Mucosa of descending colon (tissue), 3 donors: ENCODE measurements around the gene SH2D4B. TPM values are rescaled to one million over a fixed set of nuclear protein-coding genes. Genes with fewer than 3 reads are reported as not detected.

Experiments used
- ATAC-seq: fragments of 200-7000 bp; cut with Tn5 transposase; one replicate; pipeline ENCODE4 v1.9.1; 2020; ENCODE audit warnings: mild to moderate bottlenecking, moderate library complexity
- DNase-seq, 3 donors: peaks; one replicate each; pipeline ENCODE4 v3.0.0-alpha.2; 2020
- H3K36me3 ChIP-seq: fragments of 200-600 bp; one replicate; pipeline ENCODE4 v1.8.0; 2021; ENCODE audit warnings: low read depth, mild to moderate bottlenecking
- H3K4me1 ChIP-seq: fragments of 200-600 bp; one replicate; pipeline ENCODE4 v1.8.0; 2021; ENCODE audit warnings: low read depth, mild to moderate bottlenecking
- H3K4me3 ChIP-seq: fragments of 200-600 bp; one replicate; pipeline ENCODE4 v1.8.0; 2021; ENCODE audit warnings: mild to moderate bottlenecking
- H3K9me3 ChIP-seq: fragments of 200-600 bp; one replicate; pipeline ENCODE4 v1.8.0; 2021; ENCODE audit warnings: mild to moderate bottlenecking
- intact Hi-C, 2 donors: fragments of 100-400 bp; cut with DNase I in 1 of 2; cut with micrococcal nuclease in 1 of 2; formaldehyde crosslinking; loops; one replicate each; pipeline versions ENCODE4 v1.11.0 to v1.11.1; 2022; cut with DNase I, micrococcal nuclease
- total RNA-seq, 3 donors: library from RNA; stranded (reverse); fragmentation: NEBNext Ultra II Directional in 2 of 3; extraction: Animal tissue kit (Norgen Biotek cat#: 25700) in 2 of 3; gene quantifications; one replicate each; pipeline versions ENCODE4 v1.2.1 to v1.2.4, GENCODE V29; 2021 to 2023
- TF ChIP-seq, protein P1 (sequence below): fragments of 200-600 bp; IDR thresholded peaks from one replicate; pipeline ENCODE4 v1.8.0; 2022; ENCODE audit warnings: antibody characterized with exemption, mild to moderate bottlenecking
- donor health status: DM: no; HTN: no; CAD: no; lungs with moderate emphysema.
- donor health status: DM: no; HTN: no; CAD: no.
- donor health status: DM: no; HTN: yes; CAD: no.

SH2D4B gene
- total RNA-seq, 3 donors from 2014 or later: not detected

DNA sequence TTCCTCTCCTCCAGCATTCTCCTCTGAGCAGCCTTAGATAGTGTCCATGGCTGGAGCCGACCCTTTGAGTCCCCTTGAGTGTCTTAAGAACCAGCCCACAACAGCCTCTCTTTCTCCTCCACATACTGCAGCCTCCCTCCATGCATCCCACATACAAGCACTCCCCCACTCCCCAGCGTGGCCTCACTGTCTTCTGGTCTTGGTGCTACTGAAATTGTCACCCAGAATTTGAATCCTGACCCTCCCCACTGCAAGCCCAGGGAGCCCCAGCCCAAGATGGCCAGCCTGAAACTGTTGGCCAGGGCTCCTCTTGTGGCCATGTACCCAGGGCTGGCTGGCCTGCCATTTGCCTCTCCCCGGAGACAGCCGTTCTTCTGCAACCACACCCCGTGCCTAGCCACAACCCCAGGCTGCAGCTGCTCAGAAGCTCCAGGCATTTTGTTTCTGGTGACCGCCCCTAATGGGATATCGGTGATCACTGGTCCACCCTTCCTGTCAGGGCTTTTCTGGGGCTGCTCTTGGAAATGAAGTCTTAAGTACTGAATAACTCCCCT is 18.8 kb upstream of the SH2D4B start:
- ATAC-seq (peak; percentile 5), DNase-seq (no peak)
- Histone ChIP-seq H3K4me1 (no peaks in the 10 kb centered on the region), H3K9me3 (no peaks in the 10 kb centered on the region), H3K36me3 (peaks cover 3% of the 10 kb centered on the region), H3K4me3 (no peak overlapping the region)
- TF ChIP-seq, protein P1, sequence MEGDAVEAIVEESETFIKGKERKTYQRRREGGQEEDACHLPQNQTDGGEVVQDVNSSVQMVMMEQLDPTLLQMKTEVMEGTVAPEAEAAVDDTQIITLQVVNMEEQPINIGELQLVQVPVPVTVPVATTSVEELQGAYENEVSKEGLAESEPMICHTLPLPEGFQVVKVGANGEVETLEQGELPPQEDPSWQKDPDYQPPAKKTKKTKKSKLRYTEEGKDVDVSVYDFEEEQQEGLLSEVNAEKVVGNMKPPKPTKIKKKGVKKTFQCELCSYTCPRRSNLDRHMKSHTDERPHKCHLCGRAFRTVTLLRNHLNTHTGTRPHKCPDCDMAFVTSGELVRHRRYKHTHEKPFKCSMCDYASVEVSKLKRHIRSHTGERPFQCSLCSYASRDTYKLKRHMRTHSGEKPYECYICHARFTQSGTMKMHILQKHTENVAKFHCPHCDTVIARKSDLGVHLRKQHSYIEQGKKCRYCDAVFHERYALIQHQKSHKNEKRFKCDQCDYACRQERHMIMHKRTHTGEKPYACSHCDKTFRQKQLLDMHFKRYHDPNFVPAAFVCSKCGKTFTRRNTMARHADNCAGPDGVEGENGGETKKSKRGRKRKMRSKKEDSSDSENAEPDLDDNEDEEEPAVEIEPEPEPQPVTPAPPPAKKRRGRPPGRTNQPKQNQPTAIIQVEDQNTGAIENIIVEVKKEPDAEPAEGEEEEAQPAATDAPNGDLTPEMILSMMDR: no peak
- intact Hi-C loops: no loop called here

DNA sequence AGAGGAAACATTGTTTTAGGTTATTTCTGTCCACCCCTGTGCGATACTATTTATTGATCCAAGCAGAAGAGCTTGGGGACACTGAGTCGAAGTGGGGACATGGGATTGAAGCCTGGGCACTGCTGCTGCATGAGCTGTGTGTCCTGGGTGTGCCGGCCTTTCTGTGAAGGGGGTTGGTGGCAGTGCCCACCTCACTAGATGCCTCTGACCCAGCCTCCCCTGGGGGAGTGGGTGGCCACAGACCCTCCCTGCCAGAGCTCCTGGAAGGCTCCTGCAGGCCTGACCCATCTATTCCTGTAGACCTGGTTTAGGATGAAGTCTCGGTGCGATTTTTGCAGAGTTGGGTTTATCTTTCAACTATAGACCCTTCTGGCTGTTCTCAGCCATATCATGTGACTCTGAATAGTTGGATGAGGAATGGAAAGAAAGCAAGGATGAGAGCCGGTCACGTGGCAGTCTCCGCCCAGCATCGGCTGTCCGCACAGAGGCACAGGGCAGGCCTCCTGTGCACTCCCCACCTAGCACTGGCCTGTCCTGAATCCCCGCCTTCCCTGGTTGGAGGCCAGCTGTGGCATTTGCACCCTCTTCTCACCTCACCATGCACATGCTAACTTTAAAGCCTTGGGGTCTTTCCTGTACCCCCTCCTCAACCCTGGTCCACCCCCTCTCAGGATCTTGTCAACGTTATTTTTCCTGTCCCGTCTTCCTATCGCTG is 17.6 kb upstream of the SH2D4B start:
- ATAC-seq (no peak), DNase-seq (no peak)
- no peak overlapping the region for H3K4me3 ChIP-seq
- no peaks in the 10 kb centered on the region for H3K9me3 ChIP-seq
- intact Hi-C loops: no loop called here
- TF ChIP-seq, protein P1: no peak
- H3K4me1 ChIP-seq: no peaks in the 10 kb centered on the region
- peaks cover 3% of the 10 kb centered on the region for H3K36me3 ChIP-seq

DNA sequence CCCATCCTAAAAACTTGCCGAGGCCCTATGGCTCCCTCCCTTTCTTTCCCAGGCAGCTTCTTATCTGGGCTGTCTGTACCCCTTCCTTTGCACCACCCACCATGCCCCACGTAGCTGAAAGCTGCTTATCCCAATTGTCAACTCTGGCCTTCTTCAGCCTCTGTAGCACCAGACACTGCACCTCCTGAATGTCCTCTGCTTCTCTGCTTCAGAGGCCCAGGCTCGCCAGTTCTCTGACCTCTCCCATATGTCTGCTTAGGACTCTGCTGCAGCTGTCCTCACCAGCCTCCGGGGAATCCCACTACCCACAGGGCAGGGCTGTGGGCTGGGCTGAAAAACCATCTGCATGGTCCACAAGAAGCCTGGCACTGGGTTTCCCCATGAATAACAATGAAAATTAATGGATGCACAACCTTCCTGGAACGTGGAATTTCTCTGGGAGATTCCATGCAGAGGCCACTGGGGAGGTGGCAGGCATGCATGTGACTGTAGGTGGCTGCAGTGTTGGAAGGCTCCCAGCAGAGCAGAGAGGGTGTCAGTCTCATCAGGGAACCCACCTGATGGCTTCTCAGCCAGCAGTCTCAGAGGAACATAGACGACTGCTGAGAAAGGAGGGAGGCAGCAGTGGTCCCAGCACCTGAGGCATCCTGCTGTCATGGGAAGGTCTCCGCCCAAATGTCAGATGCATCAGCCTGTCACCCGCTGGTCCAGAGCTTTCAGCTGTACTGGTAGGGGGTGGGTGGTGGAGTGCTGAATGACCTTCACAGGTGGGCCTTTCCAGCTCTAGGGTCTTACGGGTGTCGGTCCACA is 16.8 kb upstream of the SH2D4B start:
- TF ChIP-seq, protein P1: no peak
- ATAC-seq (no peak), DNase-seq (peak in 1 of 3 donors; percentile 13)
- Histone ChIP-seq H3K4me1 (no peaks in the 10 kb centered on the region), H3K4me3 (no peak overlapping the region), H3K36me3 (peaks cover 3% of the 10 kb centered on the region), H3K9me3 (no peaks in the 10 kb centered on the region)
- intact Hi-C loops: no loop called here

DNA sequence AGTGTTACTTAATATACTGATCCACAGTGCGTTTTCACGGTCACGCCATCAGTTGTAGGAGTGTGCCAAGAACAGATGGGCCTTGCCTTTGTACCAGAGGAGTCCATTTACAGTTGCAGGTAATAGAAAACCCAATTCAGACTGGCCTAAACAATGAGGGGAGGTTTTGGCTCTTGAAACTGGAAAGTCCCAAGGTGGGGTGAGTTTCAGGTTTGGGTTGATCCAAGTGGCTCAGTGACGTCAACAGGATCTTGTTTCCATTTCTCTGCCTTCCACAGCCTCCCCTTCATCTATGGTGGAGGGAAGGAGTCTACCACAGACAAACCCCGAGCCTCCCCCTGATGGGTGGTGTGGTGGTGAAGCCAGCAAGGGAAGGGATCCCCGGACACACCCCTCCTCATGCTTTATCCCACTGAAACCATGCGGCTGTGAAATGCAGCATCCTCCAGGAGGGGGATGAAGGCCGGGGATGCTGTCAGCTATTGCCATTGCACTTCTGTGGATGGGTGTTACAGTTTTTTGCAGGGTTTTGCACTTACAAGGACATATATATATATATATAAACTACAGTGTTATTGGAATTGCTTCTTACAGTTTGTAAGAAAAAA is 14.8 kb upstream of the SH2D4B start:
- H3K36me3 ChIP-seq: no peaks in the 10 kb centered on the region
- intact Hi-C loops: no loop called here
- DNase-seq (no peak), ATAC-seq (no peak)
- no peaks in the 10 kb centered on the region for H3K9me3 ChIP-seq
- H3K4me1 ChIP-seq: no peaks in the 10 kb centered on the region
- TF ChIP-seq, protein P1: no peak
- H3K4me3 ChIP-seq: no peak overlapping the region

DNA sequence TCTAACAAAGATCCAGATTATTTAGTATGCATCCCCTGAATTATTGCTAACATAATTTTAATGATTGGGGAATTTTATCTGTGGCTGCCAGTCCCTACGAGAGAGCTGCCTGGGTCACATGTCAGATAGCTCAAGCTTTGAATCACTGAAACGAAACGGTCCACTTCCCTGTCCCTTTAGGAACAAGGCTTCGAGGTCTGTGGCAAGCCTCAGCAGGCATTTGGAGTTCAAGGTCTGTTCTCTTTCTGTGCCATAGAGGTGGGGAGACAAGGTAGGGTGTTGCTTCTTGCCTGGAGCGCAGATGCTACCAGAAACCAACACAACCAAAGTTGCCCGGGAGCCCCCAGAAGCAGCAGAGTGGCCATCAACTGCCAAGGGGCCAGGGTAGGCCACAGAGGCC is 13.9 kb upstream of the SH2D4B start:
- Histone ChIP-seq H3K4me3 (no peak overlapping the region), H3K9me3 (no peaks in the 10 kb centered on the region), H3K36me3 (no peaks in the 10 kb centered on the region), H3K4me1 (no peaks in the 10 kb centered on the region)
- intact Hi-C loops: no loop called here
- TF ChIP-seq, protein P1: no peak
- no peak for DNase-seq
- ATAC-seq: peak; percentile 4
